HepG2 (cell line): Measurements from ENCODE around the gene ANTKMT. TPM values are rescaled to one million over a fixed set of nuclear protein-coding genes. Genes with fewer than 3 reads are reported as not detected.

Experiments
- HDAC2 ChIP-seq: sonication (generic); formaldehyde crosslinking; IDR thresholded peaks from 2 replicates; pipeline ENCODE4 v1.4.0; 2020; ENCODE audit warnings: missing genetic modification reagents
- KLF11 ChIP-seq: IDR thresholded peaks from 2 replicates; pipeline ENCODE4 v1.6.1; 2016; ENCODE audit warnings: missing compliant biosample characterization
- KLF13 ChIP-seq: sonication (generic); formaldehyde crosslinking; IDR thresholded peaks from 2 replicates; pipeline ENCODE4 v1.4.0; 2020; ENCODE audit warnings: mild to moderate bottlenecking, missing genetic modification reagents
- KMT2B ChIP-seq: IDR thresholded peaks from 2 replicates; pipeline ENCODE4 v1.6.1; 2016; ENCODE audit warnings: missing genetic modification reagents, missing compliant biosample characterization
- NCOA5 ChIP-seq: sonication (generic); formaldehyde crosslinking; IDR thresholded peaks from 2 replicates; pipeline ENCODE4 v1.4.0; 2020; ENCODE audit warnings: missing genetic modification reagents
- SIX4 ChIP-seq: sonication (generic); formaldehyde crosslinking; IDR thresholded peaks from 2 replicates; pipeline ENCODE4 v1.4.0; 2020; ENCODE audit warnings: missing genetic modification reagents
- SRSF1 ChIP-seq: fragments of 200-400 bp; formaldehyde crosslinking; optimal IDR thresholded peaks from 2 replicates; pipeline ENCODE3; 2017; ENCODE audit warnings: mild to moderate bottlenecking, low read depth, low read length, moderate library complexity
- TARDBP ChIP-seq: sonication (generic); formaldehyde crosslinking; IDR thresholded peaks from 2 replicates; pipeline ENCODE4 v1.8.0; 2022; ENCODE audit warnings: mild to moderate bottlenecking, missing genetic modification reagents
- ZBTB21 ChIP-seq: sonication (generic); formaldehyde crosslinking; IDR thresholded peaks from 2 replicates; pipeline ENCODE4 v1.4.0; 2020; ENCODE audit warnings: missing genetic modification reagents
- ZBTB42 ChIP-seq: sonication (generic); formaldehyde crosslinking; IDR thresholded peaks from 2 replicates; pipeline ENCODE4 v1.5.0; 2020; ENCODE audit warnings: mild to moderate bottlenecking, missing genetic modification reagents
- ZC3H13 ChIP-seq: sonication (generic); formaldehyde crosslinking; IDR thresholded peaks from 2 replicates; pipeline ENCODE4 v1.8.1; 2023; ENCODE audit warnings: mild to moderate bottlenecking, missing genetic modification reagents, moderate library complexity
- ZNF251 ChIP-seq: sonication (generic); formaldehyde crosslinking; IDR thresholded peaks from 2 replicates; pipeline ENCODE4 v1.9.0; 2021; ENCODE audit warnings: mild to moderate bottlenecking, missing genetic modification reagents
- ZNF605 ChIP-seq: sonication (generic); formaldehyde crosslinking; IDR thresholded peaks from 2 replicates; pipeline ENCODE4 v1.8.0; 2022; ENCODE audit warnings: mild to moderate bottlenecking, missing genetic modification reagents
- polyA plus RNA-seq, 8 experiments: library from polyadenylated mRNA; depleted of rRNA in 3 of 8; stranded (reverse) in 7 of 8; unstranded in 1 of 8; fragments of >200 nt; fragmentation: Illumina TruSeq in 4 of 8; extraction: Trizol in 4 of 8; gene quantifications; 2 replicates each; pipeline versions ENCODE4 v1.2.1 to v1.2.3, GENCODE V29; 2011 to 2016; ENCODE audit warnings: low read depth in 4 of 8, missing spikeins in 1 of 8, mixed read lengths in 1 of 8; ENCODE audit not compliant: insufficient read depth in 1 of 8
- total RNA-seq, 5 experiments: library from RNA; depleted of rRNA; stranded (reverse); fragments of >200 nt; fragmentation: Illumina TruSeq; extraction: Trizol; gene quantifications; 2 replicates each; pipeline ENCODE4 v1.2.3, GENCODE V29; 2016; ENCODE audit warnings: low read depth in 1 of 5
- TF ChIP-seq, protein P1 (sequence below): sonication (generic); formaldehyde crosslinking; IDR thresholded peaks from 2 replicates; pipeline ENCODE4 v1.5.0; 2020; ENCODE audit warnings: missing genetic modification reagents
- TF ChIP-seq, protein P2 (sequence below): sonication (generic); formaldehyde crosslinking; IDR thresholded peaks from 2 replicates; pipeline ENCODE4 v1.5.0; 2020; ENCODE audit warnings: mild to moderate bottlenecking, missing genetic modification reagents, borderline replicate concordance
- TF ChIP-seq, protein P3 (sequence below): sonication (generic); formaldehyde crosslinking; IDR thresholded peaks from 2 replicates; pipeline ENCODE4 v1.8.0; 2022; ENCODE audit warnings: missing genetic modification reagents, low read depth, mild to moderate bottlenecking, borderline replicate concordance

ANTKMT gene
- total and polyA plus RNA-seq, 2 of the 13 experiments (the other 11 are each of a cell fraction or from before 2014, with no cell fraction given), result 7.5 to 47.8 TPM

DNA sequence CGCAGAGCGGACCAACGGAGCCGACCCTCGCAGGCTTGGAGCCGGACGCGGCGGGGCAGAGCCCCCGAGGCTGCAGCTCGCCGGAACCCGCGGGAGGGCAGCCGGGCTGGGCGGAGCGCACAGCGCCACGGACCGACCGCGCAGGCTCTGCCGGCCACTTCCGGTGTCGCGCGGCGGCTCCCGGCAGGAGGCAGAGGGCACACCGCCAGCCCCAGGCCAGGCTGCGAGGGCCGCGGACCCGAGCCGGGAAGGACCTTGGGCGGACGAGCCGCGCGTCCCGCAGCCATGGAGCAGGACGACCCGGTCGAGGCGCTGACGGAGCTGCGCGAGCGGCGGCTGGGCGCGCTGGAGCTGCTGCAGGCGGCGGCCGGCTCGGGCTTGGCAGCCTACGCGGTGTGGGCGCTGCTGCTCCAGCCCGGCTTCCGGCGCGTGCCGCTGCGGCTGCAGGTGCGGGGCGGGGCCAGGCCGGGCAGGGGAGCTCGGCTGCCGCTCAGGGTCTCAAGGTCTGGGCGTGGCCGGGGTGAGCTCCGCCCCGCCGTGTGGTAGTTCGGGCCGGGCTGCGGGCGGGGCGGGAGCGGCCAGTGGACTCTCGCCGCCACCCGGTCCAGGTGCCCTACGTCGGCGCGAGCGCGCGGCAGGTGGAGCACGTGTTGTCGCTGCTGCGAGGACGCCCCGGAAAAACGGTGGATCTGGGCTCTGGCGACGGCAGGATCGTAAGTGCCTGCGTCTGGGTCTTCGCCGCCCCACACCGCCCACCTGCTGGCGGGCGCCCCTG is at the start of gene ANTKMT (continued):
- TF ChIP-seq, protein P1, sequence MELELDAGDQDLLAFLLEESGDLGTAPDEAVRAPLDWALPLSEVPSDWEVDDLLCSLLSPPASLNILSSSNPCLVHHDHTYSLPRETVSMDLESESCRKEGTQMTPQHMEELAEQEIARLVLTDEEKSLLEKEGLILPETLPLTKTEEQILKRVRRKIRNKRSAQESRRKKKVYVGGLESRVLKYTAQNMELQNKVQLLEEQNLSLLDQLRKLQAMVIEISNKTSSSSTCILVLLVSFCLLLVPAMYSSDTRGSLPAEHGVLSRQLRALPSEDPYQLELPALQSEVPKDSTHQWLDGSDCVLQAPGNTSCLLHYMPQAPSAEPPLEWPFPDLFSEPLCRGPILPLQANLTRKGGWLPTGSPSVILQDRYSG (CRISPR knock-in tag), result peak; percentile 51; the same call in 1 of the 2 replicates
- TF ChIP-seq SIX4 (CRISPR knock-in tag), result no peak; the same call in 1 of the 2 replicates
- no peak; the same call in 1 of the 2 replicates for TF ChIP-seq TARDBP (CRISPR knock-in tag)
- TF ChIP-seq ZNF251 (CRISPR knock-in tag), result 0 out of 2 replicates have a peak, but pooled peaks have one; percentile 48
- no peak for TF ChIP-seq ZBTB21 (CRISPR knock-in tag)
- no peak for TF ChIP-seq HDAC2 (CRISPR knock-in tag)
- TF ChIP-seq, protein P2, sequence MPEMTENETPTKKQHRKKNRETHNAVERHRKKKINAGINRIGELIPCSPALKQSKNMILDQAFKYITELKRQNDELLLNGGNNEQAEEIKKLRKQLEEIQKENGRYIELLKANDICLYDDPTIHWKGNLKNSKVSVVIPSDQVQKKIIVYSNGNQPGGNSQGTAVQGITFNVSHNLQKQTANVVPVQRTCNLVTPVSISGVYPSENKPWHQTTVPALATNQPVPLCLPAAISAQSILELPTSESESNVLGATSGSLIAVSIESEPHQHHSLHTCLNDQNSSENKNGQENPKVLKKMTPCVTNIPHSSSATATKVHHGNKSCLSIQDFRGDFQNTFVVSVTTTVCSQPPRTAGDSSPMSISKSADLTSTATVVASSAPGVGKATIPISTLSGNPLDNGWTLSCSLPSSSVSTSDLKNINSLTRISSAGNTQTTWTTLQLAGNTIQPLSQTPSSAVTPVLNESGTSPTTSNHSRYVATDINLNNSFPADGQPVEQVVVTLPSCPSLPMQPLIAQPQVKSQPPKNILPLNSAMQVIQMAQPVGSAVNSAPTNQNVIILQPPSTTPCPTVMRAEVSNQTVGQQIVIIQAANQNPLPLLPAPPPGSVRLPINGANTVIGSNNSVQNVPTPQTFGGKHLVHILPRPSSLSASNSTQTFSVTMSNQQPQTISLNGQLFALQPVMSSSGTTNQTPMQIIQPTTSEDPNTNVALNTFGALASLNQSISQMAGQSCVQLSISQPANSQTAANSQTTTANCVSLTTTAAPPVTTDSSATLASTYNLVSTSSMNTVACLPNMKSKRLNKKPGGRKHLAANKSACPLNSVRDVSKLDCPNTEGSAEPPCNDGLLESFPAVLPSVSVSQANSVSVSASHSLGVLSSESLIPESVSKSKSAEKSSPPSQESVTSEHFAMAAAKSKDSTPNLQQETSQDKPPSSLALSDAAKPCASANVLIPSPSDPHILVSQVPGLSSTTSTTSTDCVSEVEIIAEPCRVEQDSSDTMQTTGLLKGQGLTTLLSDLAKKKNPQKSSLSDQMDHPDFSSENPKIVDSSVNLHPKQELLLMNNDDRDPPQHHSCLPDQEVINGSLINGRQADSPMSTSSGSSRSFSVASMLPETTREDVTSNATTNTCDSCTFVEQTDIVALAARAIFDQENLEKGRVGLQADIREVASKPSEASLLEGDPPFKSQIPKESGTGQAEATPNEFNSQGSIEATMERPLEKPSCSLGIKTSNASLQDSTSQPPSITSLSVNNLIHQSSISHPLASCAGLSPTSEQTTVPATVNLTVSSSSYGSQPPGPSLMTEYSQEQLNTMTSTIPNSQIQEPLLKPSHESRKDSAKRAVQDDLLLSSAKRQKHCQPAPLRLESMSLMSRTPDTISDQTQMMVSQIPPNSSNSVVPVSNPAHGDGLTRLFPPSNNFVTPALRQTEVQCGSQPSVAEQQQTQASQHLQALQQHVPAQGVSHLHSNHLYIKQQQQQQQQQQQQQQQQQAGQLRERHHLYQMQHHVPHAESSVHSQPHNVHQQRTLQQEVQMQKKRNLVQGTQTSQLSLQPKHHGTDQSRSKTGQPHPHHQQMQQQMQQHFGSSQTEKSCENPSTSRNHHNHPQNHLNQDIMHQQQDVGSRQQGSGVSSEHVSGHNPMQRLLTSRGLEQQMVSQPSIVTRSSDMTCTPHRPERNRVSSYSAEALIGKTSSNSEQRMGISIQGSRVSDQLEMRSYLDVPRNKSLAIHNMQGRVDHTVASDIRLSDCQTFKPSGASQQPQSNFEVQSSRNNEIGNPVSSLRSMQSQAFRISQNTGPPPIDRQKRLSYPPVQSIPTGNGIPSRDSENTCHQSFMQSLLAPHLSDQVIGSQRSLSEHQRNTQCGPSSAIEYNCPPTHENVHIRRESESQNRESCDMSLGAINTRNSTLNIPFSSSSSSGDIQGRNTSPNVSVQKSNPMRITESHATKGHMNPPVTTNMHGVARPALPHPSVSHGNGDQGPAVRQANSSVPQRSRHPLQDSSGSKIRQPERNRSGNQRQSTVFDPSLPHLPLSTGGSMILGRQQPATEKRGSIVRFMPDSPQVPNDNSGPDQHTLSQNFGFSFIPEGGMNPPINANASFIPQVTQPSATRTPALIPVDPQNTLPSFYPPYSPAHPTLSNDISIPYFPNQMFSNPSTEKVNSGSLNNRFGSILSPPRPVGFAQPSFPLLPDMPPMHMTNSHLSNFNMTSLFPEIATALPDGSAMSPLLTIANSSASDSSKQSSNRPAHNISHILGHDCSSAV (CRISPR knock-in tag), result no peak
- no peak for TF ChIP-seq NCOA5
- TF ChIP-seq SRSF1, result no peak
- TF ChIP-seq ZNF605 (CRISPR knock-in tag), result peak; percentile 77; the same call in 1 of the 2 replicates
- no peak for TF ChIP-seq KLF11 (CRISPR knock-in tag)
- TF ChIP-seq ZC3H13 (CRISPR knock-in tag), result peak; percentile 75; the same call in 1 of the 2 replicates
- TF ChIP-seq, protein P3, sequence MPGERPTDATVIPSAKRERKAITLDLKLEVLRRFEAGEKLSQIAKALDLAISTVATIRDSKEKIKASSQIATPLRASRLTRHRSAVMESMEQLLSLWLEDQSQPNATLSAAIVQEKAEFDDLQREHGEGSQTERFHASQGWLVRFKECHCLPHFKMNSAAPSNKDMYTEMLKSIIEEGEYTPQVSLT, result no peak; the same call in 1 of the 2 replicates
- TF ChIP-seq KLF13 (CRISPR knock-in tag), result no peak
- no peak for TF ChIP-seq KMT2B (CRISPR knock-in tag)
- no peak for TF ChIP-seq ZBTB42
